HEK293 (cell line): Measurements from ENCODE around the gene HRK.

Source experiments
- CTCF ChIA-PET: fragments of 350-600 bp; formaldehyde crosslinking; extraction: SDS; loops from one replicate; lab custom pipeline; 2021; ENCODE audit warnings: antibody characterized with exemption; lab: Yijun Ruan, JAX
- POLR2A ChIA-PET: fragments of 300-600 bp; formaldehyde crosslinking; extraction: SDS; loops from one replicate; lab custom pipeline; 2020; ENCODE audit warnings: antibody characterized with exemption, inconsistent platforms; lab: Yijun Ruan, JAX
- H3K27ac ChIP-seq: fragments of 200-500 bp; sonication (Bioruptor generic); 2 replicates; pipeline ENCODE4 v1.5.1; 2014; ENCODE audit warnings: low read depth, low read length, control low read depth, inconsistent platforms; ENCODE audit errors: extremely low read depth
- H3K36me3 ChIP-seq, 2 experiments: fragments of 200-500 bp in 1 of 2; sonication (Bioruptor generic) in 1 of 2; 1 replicate in 1 of 2; 2 replicates in 1 of 2; pipeline ENCODE4 v1.5.1; 2014 to 2017; ENCODE audit warnings: inconsistent platforms in 2 of 2, low read length in 2 of 2; ENCODE audit not compliant: control insufficient read depth in 2 of 2, insufficient read depth in 1 of 2
- H3K4me1 ChIP-seq: fragments of 200-500 bp; sonication (Bioruptor generic); 2 replicates; pipeline ENCODE4 v1.5.1; 2014; ENCODE audit warnings: mild to moderate bottlenecking, low read length, inconsistent platforms; ENCODE audit not compliant: control insufficient read depth, insufficient read depth
- H3K4me3 ChIP-seq: 2 replicates; pipeline ENCODE4 v1.5.1; 2011; ENCODE audit warnings: low read depth, mild to moderate bottlenecking, control low read depth, low read length, moderate library complexity
- H3K9me3 ChIP-seq: fragments of 200-500 bp; sonication (Bioruptor generic); 2 replicates; pipeline ENCODE4 v1.5.1; 2014; ENCODE audit warnings: low read depth, low read length, inconsistent platforms; ENCODE audit not compliant: control insufficient read depth, insufficient read depth
- PRDM2 ChIP-seq: fragments of 450-650 bp; formaldehyde crosslinking; IDR thresholded peaks from 2 replicates; pipeline ENCODE4 v1.5.1; 2016; ENCODE audit warnings: missing biosample characterization, missing genetic modification characterization, borderline replicate concordance
- SCRT1 ChIP-seq: fragments of 450-650 bp; formaldehyde crosslinking; IDR thresholded peaks from 2 replicates; pipeline ENCODE4 v1.5.1; 2016; ENCODE audit warnings: missing biosample characterization, missing genetic modification characterization, borderline replicate concordance
- SCRT2 ChIP-seq: fragments of 450-650 bp; formaldehyde crosslinking; IDR thresholded peaks from 2 replicates; pipeline ENCODE4 v1.5.1; 2016; ENCODE audit warnings: missing biosample characterization, missing genetic modification characterization
- ZNF133 ChIP-seq: fragments of 450-650 bp; formaldehyde crosslinking; IDR thresholded peaks from 2 replicates; pipeline ENCODE4 v1.5.1; 2016; ENCODE audit warnings: missing biosample characterization, missing genetic modification characterization
- ZNF146 ChIP-seq: fragments of 450-650 bp; formaldehyde crosslinking; IDR thresholded peaks from 2 replicates; pipeline ENCODE4 v1.5.1; 2016; ENCODE audit warnings: missing biosample characterization, missing genetic modification characterization
- ZNF26 ChIP-seq: fragments of 450-650 bp; formaldehyde crosslinking; IDR thresholded peaks from 2 replicates; pipeline ENCODE4 v1.5.1; 2016; ENCODE audit warnings: missing biosample characterization, missing genetic modification characterization
- ZNF341 ChIP-seq: fragments of 450-650 bp; formaldehyde crosslinking; IDR thresholded peaks from 2 replicates; pipeline ENCODE4; 2016; ENCODE audit warnings: low read depth, missing biosample characterization, missing genetic modification characterization
- ZNF555 ChIP-seq: fragments of 450-650 bp; formaldehyde crosslinking; conservative IDR thresholded peaks from 2 replicates; pipeline ENCODE4 v1.5.1; 2017; ENCODE audit warnings: missing biosample characterization, mild to moderate bottlenecking, missing genetic modification characterization, inconsistent platforms
- ZNF623 ChIP-seq: fragments of 450-650 bp; formaldehyde crosslinking; IDR thresholded peaks from 2 replicates; pipeline ENCODE4 v1.5.1; 2016; ENCODE audit warnings: missing biosample characterization, missing genetic modification characterization
- ZNF660 ChIP-seq: fragments of 450-650 bp; IDR thresholded peaks from 2 replicates; pipeline ENCODE4 v1.5.1; 2018; ENCODE audit warnings: missing biosample characterization, mild to moderate bottlenecking, missing genetic modification characterization
- ZNF664 ChIP-seq: fragments of 450-650 bp; formaldehyde crosslinking; IDR thresholded peaks from 2 replicates; pipeline ENCODE4 v1.5.1; 2016; ENCODE audit warnings: missing biosample characterization, missing genetic modification characterization
- TF ChIP-seq, protein P1 (sequence below): fragments of 450-650 bp; formaldehyde crosslinking; IDR thresholded peaks from 2 replicates; pipeline ENCODE4 v1.5.1; 2016; ENCODE audit warnings: missing biosample characterization, missing genetic modification characterization
- TF ChIP-seq, protein P2 (sequence below): fragments of 450-650 bp; IDR thresholded peaks from 2 replicates; pipeline ENCODE4 v1.5.1; 2018; ENCODE audit warnings: missing biosample characterization, missing genetic modification characterization
- TF ChIP-seq, protein P3 (sequence below): fragments of 450-650 bp; formaldehyde crosslinking; IDR thresholded peaks from 2 replicates; pipeline ENCODE4 v1.5.1; 2016; ENCODE audit warnings: missing biosample characterization, missing genetic modification characterization
- TF ChIP-seq, protein P4 (sequence below): fragments of 450-650 bp; formaldehyde crosslinking; IDR thresholded peaks from 2 replicates; pipeline ENCODE4 v1.5.1; 2016; ENCODE audit warnings: missing biosample characterization, missing genetic modification characterization

The HRK gene

GRCh38 chr12:116910645-116911451, 29.6 kb upstream of the HRK start, which contains the start of gene FBXW8 (continued):
- TF ChIP-seq, protein P1, sequence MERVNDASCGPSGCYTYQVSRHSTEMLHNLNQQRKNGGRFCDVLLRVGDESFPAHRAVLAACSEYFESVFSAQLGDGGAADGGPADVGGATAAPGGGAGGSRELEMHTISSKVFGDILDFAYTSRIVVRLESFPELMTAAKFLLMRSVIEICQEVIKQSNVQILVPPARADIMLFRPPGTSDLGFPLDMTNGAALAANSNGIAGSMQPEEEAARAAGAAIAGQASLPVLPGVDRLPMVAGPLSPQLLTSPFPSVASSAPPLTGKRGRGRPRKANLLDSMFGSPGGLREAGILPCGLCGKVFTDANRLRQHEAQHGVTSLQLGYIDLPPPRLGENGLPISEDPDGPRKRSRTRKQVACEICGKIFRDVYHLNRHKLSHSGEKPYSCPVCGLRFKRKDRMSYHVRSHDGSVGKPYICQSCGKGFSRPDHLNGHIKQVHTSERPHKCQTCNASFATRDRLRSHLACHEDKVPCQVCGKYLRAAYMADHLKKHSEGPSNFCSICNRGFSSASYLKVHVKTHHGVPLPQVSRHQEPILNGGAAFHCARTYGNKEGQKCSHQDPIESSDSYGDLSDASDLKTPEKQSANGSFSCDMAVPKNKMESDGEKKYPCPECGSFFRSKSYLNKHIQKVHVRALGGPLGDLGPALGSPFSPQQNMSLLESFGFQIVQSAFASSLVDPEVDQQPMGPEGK: peak; percentile 93
- no peak for TF ChIP-seq ZNF133 (tag by site-specific recombination)

DNA sequence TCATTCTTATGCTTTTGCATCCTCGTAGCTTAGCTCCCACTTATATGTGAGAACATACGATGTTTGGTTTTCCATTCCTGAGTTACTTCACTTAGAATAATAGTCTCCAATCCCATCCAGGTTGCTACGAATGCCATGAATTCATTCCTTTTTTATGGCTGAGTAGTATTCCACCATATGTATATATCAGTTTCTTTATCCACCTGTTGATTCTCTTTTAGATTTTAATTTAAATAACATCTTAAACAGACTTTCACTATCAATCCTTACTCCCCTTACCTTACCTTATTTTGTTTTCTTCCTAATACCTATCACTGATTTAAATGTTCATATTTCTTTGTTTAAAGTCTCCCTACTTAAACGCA, 29.0 kb upstream of the HRK start:
- POLR2A ChIA-PET: interaction anchor here (1.2 kb wide), 1 partner anchor 11 kb away, joined by 3 read pairs; no protein-coding TSS in a partner anchor
- 0 out of 2 replicates have a peak overlapping the region, but pooled peaks have one; percentile 77 for H3K27ac ChIP-seq
- TF ChIP-seq, protein P2, sequence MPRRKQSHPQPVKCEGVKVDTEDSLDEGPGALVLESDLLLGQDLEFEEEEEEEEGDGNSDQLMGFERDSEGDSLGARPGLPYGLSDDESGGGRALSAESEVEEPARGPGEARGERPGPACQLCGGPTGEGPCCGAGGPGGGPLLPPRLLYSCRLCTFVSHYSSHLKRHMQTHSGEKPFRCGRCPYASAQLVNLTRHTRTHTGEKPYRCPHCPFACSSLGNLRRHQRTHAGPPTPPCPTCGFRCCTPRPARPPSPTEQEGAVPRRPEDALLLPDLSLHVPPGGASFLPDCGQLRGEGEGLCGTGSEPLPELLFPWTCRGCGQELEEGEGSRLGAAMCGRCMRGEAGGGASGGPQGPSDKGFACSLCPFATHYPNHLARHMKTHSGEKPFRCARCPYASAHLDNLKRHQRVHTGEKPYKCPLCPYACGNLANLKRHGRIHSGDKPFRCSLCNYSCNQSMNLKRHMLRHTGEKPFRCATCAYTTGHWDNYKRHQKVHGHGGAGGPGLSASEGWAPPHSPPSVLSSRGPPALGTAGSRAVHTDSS (tag by site-specific recombination): no peak
- TF ChIP-seq ZNF664 (no peak), ZNF26 (tag by site-specific recombination) (no peak), ZNF146 (tag by site-specific recombination) (peak; percentile 99), ZNF623 (tag by site-specific recombination) (no peak), SCRT1 (tag by site-specific recombination) (peak; percentile 91), ZNF660 (tag by site-specific recombination) (no peak), PRDM2 (tag by site-specific recombination) (no peak), ZNF555 (tag by site-specific recombination) (no peak), SCRT2 (peak; percentile 94), ZNF341 (tag by site-specific recombination) (no peak)
- TF ChIP-seq, protein P3, sequence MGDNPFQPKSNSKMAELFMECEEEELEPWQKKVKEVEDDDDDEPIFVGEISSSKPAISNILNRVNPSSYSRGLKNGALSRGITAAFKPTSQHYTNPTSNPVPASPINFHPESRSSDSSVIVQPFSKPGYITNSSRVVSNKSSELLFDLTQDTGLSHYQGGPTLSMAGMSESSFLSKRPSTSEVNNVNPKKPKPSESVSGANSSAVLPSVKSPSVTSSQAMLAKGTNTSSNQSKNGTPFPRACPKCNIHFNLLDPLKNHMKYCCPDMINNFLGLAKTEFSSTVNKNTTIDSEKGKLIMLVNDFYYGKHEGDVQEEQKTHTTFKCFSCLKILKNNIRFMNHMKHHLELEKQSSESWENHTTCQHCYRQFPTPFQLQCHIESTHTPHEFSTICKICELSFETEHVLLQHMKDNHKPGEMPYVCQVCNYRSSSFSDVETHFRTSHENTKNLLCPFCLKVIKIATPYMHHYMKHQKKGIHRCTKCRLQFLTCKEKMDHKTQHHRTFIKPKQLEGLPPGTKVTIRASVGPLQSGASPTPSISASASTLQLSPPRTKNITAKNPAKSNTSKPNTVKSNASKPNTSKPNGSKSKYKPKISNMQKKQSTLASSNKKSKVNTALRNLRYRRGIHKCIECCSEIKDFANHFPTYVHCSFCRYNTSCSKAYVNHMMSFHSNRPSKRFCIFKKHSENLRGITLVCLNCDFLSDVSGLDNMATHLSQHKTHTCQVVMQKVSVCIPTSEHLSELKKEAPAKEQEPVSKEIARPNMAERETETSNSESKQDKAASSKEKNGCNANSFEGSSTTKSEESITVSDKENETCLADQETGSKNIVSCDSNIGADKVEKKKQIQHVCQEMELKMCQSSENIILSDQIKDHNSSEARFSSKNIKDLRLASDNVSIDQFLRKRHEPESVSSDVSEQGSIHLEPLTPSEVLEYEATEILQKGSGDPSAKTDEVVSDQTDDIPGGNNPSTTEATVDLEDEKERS (tag by site-specific recombination): 0 out of 2 replicates have a peak, but pooled peaks have one; percentile 20
- TF ChIP-seq, protein P4, sequence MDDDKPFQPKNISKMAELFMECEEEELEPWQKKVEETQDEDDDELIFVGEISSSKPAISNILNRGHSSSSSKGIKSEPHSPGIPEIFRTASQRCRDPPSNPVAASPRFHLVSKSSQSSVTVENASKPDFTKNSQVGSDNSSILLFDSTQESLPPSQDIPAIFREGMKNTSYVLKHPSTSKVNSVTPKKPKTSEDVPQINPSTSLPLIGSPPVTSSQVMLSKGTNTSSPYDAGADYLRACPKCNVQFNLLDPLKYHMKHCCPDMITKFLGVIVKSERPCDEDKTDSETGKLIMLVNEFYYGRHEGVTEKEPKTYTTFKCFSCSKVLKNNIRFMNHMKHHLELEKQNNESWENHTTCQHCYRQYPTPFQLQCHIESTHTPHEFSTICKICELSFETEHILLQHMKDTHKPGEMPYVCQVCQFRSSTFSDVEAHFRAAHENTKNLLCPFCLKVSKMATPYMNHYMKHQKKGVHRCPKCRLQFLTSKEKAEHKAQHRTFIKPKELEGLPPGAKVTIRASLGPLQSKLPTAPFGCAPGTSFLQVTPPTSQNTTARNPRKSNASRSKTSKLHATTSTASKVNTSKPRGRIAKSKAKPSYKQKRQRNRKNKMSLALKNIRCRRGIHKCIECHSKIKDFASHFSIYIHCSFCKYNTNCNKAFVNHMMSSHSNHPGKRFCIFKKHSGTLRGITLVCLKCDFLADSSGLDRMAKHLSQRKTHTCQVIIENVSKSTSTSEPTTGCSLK (tag by site-specific recombination): no peak

More for the DNA sequence above, 29.0 kb upstream of the HRK start:
- no peaks in the 10 kb centered on the region for H3K9me3 ChIP-seq
- H3K36me3 ChIP-seq: peaks cover 0 to 4% of the 10 kb centered on the region in 2 experiments; a peak in 2 of 3 replicates
- H3K4me1 ChIP-seq: peaks cover 5% of the 10 kb centered on the region
- peak overlapping the region; percentile 76 for H3K4me3 ChIP-seq
- CTCF ChIA-PET: no interaction called here
